RWPE1 (cell line): Measurements from ENCODE around the gene SND1.

ENCODE experiments used
- CTCF ChIA-PET: fragments of 350-600 bp; sonication (Branson Sonifier 250); formaldehyde crosslinking; extraction: SDS; loops from one replicate; lab custom pipeline; 2021; lab: Yijun Ruan, JAX
- POLR2A ChIA-PET: fragments of 400-600 bp; formaldehyde crosslinking; extraction: SDS; loops from one replicate; lab custom pipeline; 2020; ENCODE audit warnings: antibody characterized with exemption; ENCODE audit not compliant: low non-redundant PET; lab: Yijun Ruan, JAX
- DNase-seq: peaks from one replicate; pipeline ENCODE4 v3.0.0; 2012; ENCODE audit warnings: low spot score
- H3K27ac ChIP-seq: fragments of 450-650 bp; 2 replicates; pipeline ENCODE4 v1.5.1; 2017
- CTCF ChIP-seq: fragments of 450-650 bp; conservative IDR thresholded peaks from 2 replicates; pipeline ENCODE4 v1.5.1; 2017; ENCODE audit warnings: low read depth, mild to moderate bottlenecking

Gene SND1

DNA sequence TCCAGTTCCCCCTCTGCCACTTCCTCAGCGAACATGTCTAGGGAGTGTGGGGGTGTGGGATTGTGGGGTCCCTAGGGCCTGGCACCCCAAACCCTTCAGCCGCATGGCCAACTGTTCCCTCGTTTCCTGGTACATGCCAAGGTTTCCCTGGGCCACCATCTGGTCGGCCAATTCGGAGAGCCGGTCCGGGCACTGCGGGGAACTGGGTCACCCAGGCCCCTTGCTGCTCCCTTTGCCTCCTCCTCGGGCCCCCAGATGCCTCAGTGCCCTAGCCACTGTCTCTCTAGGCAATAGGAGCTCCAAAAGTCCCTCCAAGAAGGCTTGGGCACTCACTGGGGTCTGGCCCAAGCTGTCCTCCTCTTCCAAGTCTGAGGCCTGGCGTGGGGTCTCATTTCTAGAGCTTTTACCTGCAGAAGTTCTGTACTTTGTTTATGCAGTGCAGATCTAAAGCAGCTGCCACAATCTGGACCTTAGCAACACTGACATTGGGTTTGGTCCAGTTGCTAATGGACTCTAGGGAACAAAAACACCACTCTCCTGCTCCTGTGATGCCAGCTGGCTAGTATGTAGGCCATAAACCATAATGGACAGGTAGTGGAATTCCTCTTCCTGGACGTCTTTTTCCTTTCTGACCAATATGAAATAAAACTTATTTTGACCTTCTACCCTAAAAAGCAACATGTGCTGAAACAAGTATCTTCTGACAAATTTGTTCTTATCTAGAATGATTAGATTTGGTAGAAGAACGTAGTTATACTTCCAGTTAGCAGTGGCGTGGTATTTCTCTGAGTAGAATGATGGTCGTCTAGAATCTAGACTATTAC is 206.3 kb downstream of the SND1 start:
- CTCF ChIA-PET = no interaction called here

DNA sequence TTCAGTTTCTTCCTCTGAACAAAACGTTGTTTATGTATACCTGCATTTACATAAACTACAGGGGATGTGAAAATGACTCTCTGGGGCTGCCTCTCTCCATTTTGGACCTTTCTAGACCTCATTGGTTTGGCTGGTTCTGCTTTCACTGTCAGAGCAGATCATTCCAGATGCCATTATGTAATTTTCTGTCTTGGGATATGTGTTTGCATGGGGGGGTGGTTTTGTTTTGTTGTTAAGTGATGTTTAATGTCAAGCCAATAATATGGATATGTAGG is 206.9 kb downstream of the SND1 start:
- no peak for DNase-seq
- CTCF ChIA-PET = no interaction called here
- H3K27ac ChIP-seq = no peak overlapping the region
- no peak for TF ChIP-seq CTCF
- POLR2A ChIA-PET = no interaction called here

More for the DNA sequence above, 206.3 kb downstream of the SND1 start:
- POLR2A ChIA-PET = no interaction called here
- DNase-seq = no peak
- H3K27ac ChIP-seq = no peak overlapping the region
- no peak for TF ChIP-seq CTCF

GRCh38 chr7:127859330-127859729 is 207.3 kb downstream of the SND1 start:
- POLR2A ChIA-PET = no interaction called here
- no peak for DNase-seq
- no peak overlapping the region for H3K27ac ChIP-seq
- CTCF ChIA-PET = no interaction called here
- TF ChIP-seq CTCF = no peak

DNA sequence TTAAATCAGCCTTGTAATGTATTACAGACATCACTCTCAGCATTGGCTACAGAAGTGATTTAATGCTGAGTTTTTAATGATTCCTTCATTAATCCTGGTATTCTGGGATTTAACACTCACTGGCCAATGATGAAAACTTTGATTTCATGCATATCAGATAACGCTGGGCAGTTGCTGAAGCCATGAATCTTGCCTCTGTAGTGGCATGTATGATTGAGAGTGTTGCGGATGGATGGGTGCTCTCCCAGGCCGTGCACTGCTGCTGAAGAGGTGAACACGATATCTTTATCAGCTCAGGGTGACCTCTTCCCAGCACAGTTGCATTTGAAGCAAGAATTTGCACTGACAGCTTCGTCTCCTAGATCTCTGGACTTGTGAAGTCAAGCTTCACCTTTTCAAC is 210.5 kb downstream of the SND1 start:
- ChIA-PET POLR2A (no interaction called here), CTCF (no interaction called here)
- no peak for TF ChIP-seq CTCF
- no peak overlapping the region for H3K27ac ChIP-seq
- DNase-seq = no peak

- H3K27ac ChIP-seq = no peak overlapping the region
- no peak for TF ChIP-seq CTCF
- DNase-seq = no peak
- POLR2A ChIA-PET = no interaction called here
- CTCF ChIA-PET = no interaction called here
Observed at GRCh38 chr7:127863082-127863481, 211.1 kb downstream of the SND1 start.

DNA sequence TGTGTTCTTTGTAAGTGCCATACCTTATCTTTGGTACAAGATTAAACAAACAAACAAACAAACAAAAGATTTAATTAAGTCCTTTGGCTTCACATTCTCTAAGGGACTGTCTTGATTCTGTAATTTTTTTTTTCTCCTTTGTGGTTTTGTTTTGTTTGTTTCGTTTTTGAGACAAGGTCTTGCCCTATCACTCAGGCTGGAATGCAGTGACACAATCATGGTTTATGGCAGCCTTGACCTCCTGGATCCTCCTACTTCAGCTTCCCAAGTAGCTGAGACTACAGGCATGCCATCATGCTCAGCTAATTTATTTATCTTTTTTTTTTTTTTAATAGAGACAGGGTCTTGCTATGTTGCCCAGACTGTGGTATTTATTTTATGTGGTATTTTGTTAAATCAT is 213.5 kb downstream of the SND1 start:
- TF ChIP-seq CTCF = no peak
- DNase-seq = no peak
- ChIA-PET POLR2A (no interaction called here), CTCF (no interaction called here)
- no peak overlapping the region for H3K27ac ChIP-seq
